ENCODE measurements around the gene EXOC6B. TPM values are rescaled to one million over a fixed set of nuclear protein-coding genes. Genes with fewer than 3 reads are reported as not detected.

The EXOC6B gene
- total and polyA plus RNA-seq, 2 of the 8 experiments (the other 6 are each of a cell fraction or from before 2014, with no cell fraction given) = 13.5 to 33.0 TPM

DNA sequence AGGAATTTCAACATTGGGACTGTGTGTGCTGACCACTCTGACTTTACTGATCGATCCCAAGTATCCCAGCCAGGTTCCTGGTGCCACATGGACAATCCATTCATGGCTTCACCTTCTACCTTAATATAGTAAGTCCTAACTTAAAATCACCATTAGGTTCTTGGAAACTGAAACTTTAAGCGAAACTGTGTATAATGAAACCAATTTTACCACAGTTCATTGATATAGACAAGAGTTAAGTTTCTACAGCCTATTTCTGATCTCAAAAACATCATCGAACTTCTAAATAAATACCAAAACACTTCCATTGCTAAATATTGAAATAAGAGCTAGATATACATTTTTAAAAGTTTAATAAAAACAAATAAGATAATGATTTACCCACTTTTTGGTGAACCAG, 4.4 kb upstream of the EXOC6B start (continued):
- TF ChIP-seq, protein P1, sequence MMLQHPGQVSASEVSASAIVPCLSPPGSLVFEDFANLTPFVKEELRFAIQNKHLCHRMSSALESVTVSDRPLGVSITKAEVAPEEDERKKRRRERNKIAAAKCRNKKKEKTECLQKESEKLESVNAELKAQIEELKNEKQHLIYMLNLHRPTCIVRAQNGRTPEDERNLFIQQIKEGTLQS (IDR thresholded peaks at IDR 0.05; ENCODE audit: insufficient read depth, low read depth, low read length) = no peak
- TF ChIP-seq CHD2 (IDR thresholded peaks at IDR 0.05; ENCODE audit: low read length) (no peak), SRF (IDR thresholded peaks at IDR 0.05; ENCODE audit: low read depth, low read length) (no peak), EP300 (IDR thresholded peaks at IDR 0.05; ENCODE audit: borderline replicate concordance in 1 of 2, low read depth in 2 of 2, low read length in 2 of 2) (no peak), SAP30 (IDR thresholded peaks at IDR 0.05; ENCODE audit: insufficient read depth, insufficient replicate concordance, low read length) (no peak), FOSL1 (IDR thresholded peaks at IDR 0.05; ENCODE audit: insufficient read depth, low read depth, low read length) (no peak), RXRA (IDR thresholded peaks at IDR 0.05; ENCODE audit: insufficient read depth, low read depth, low read length) (no peak)
